AG20443 (cell line): ENCODE measurements around the gene PRRT1.
A peak's percentile ranks its signal among the peaks of the same experiment; 100 is the strongest.

Experiments used
- DNase-seq: peaks from one replicate; pipeline ENCODE4 v3.0.0; 2012; ENCODE audit warnings: low spot score, mixed read lengths

Gene PRRT1

GRCh38 chr6:32174416-32174815, 22.7 kb upstream of the PRRT1 start:
- no peak for DNase-seq

DNA sequence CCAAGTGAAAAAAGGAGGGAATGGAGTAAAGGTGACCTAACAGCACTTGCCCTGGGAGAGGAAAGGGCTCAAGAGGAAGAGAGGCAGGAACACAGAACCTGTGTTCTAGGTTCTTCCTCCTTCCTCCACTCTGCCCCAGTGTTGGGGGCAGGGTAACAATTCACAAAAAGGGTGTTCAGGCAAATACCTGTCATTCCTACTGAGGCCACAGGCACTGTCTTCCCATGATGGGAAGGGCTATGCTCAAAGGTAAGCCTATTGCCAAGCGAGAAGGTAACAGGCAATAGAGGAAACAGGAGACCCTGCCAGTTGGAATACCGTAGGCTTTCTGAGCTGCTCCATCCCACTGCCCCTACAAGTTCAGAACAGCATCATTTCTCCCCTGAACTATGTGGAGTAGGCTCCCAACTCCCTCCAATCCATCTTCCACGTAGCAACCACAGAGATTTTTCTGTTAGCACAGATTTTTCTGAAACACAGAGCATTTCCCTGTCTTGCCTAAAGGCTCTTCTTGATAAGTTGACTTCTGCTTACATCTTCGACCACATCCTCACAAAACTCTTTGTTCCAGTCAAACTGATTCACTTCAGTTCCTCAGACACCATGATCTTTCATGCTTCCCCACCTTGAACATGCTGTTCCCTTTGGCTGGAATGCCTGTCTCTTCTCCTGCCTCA, 21.4 kb upstream of the PRRT1 start:
- no peak for DNase-seq

GRCh38 chr6:32171234-32171633, 19.5 kb upstream of the PRRT1 start:
- no peak for DNase-seq

- DNase-seq: no peak
These were observed 18.6 kb upstream of the PRRT1 start for GRCh38 chr6:32170294-32170693.

DNA sequence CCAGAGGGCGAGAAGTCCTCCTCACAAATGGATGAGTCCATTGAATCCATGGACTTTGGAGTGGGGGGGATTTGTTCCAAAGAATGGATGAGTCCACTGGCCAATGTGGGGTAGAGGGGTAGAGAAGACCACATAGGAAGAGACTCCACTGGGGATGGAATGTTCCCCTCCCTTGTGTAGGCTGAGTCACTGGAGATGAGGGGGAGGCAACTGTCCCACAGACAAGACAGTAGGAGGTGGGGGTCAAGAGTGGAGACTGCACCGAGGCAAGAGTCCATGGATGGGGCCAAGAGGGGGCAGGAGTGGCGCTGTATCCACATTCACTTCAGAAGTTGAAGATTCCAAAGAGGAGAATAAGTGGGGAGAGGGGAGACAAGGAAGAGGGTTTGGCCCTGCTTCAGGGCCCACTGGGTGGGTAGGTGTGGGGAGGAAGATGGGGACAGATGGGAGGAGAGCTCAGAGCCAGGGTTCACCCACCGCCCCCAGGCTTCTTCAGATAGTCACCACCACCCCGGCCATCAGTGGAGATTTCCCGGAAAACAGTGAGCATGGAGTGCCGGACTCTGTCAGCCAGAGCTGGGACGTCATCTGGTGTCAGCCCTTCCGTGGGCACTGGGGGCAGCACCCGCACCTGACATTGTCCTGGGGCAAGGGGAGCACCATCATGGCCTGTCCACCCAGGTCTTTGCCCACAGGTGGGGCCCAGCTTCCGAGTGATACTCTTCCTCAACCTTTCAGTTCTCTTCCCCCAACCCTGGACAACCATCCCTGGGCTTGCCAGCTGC, 17.3 kb upstream of the PRRT1 start:
- peak; percentile 33 for DNase-seq

- DNase-seq: no peak
These were observed 16.6 kb upstream of the PRRT1 start for GRCh38 chr6:32168350-32168749.

DNA sequence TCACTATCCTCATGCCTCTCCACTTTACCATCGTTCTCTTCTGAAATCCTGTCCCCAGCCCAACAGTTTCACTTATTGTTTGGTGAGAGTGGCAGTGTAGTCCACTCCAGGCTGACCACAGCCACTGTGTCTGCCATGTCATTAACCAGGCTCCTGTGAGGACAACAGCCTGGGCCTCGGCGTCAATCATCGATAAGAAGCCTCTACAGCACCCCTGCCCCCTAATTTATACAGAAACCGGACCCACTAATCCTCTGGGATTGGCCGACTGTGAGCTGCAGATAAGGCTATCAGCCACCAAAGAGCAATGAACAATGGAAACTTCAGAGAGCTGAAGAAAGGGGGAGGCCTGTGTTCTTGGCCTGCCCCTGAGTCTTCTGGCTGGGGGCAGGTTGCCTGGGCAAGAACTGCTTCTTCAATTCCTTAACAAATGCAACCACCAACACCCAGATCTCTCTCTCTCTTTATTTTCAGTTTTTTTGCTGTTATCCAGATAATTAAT, 16.1 kb upstream of the PRRT1 start:
- no peak for DNase-seq

GRCh38 chr6:32167154-32167760, 15.5 kb upstream of the PRRT1 start:
- DNase-seq: no peak

DNA sequence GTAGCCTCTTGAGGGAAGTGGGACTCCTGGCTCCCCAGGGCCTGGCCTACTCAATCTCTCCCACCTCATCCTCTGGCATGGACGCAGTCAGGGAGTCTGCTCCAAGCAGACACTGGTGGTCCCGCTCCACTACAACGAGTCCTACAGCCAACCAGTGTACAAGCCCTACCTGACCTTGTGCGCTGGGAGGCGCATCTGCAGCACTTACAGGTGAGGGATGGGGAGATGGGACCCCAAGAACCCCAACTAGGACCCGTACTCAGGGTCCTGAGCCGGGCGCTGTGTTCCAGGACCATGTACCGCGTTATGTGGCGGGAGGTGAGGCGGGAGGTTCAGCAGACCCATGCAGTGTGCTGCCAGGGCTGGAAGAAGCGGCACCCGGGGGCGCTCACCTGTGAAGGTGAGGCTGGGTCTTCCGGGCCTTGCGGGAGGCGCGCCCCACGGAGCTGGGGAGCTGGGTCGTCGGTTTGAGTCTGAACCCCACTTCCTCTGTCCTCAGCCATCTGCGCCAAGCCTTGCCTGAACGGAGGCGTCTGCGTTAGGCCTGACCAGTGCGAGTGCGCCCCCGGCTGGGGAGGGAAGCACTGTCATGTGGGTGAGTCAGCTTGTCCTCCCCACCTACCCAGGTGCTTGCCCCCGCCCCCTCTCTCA, 14.8 kb upstream of the PRRT1 start:
- no peak for DNase-seq

- DNase-seq: no peak
These were observed 12.6 kb upstream of the PRRT1 start, which contains the start of gene EGFL8 for GRCh38 chr6:32164295-32164694. Gene EGFL8 (plus strand): TSS chr6:32164595. CDS start chr6:32166166, 1,571 bp downstream.

- DNase-seq: no peak
These were observed 12.0 kb upstream of the PRRT1 start for GRCh38 chr6:32163559-32164258.

DNA sequence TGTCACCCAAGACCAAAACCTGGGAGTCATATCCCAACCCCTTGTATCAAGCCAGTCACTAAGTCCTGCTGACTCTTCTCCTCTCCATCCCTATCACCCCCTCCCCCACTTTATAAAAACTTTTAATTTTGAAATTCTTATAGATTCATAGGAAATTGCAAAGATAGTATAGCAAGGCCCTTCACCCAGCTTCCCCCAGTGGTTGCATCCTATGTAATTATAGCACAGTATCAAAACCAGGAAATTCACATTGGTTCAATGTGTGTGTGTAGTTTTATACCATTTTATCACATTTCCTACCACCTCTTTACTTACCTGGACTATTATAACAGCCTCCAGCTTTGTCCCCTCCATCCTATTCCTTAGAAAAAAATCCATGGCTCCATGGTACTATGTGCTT, 6.3 kb upstream of the PRRT1 start:
- no peak for DNase-seq

DNA sequence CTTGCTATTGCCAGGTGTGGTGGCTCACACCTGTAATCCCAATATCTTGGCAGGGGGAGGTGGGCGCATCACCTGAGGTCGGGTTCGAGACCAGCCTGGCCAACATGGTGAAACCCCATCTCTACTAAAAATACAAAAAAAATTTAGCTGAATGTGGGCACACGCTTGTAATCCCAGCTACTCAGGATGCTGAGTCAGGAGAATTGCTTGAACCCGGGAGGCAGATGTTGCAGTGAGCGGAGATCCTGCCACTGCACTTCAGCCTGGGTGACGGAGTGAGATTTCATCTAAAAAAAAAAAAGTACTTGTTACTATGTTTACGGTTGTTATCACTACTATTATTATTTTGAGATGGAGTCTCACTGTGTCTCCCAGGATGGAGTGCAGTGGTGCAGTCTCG, 5.2 kb upstream of the PRRT1 start:
- no peak for DNase-seq

DNA sequence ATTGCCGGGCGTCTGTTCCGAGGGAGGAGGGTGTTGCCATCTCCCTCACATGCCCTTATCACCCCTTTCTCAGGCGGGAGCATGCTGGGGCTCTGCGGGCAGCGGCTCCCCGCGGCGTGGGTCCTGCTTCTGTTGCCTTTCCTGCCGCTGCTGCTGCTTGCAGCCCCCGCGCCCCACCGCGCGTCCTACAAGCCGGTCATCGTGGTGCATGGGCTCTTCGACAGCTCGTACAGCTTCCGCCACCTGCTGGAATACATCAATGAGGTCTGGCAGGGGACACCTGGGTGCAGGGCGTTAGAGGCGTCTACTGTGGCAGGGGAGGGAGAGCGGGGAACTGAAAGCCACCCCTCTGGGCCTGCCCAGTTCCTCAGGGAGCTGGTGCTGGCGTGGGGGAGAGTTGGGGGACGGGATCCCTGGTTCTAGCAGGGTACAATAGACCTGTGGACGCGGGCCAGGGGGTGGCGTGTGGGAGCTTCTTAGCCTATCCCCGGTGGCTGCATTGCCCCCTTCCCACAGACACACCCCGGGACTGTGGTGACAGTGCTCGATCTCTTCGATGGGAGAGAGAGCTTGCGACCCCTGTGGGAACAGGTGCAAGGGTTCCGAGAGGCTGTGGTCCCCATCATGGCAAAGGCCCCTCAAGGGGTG, 2.9 kb upstream of the PRRT1 start:
- peak; percentile 68 for DNase-seq

DNA sequence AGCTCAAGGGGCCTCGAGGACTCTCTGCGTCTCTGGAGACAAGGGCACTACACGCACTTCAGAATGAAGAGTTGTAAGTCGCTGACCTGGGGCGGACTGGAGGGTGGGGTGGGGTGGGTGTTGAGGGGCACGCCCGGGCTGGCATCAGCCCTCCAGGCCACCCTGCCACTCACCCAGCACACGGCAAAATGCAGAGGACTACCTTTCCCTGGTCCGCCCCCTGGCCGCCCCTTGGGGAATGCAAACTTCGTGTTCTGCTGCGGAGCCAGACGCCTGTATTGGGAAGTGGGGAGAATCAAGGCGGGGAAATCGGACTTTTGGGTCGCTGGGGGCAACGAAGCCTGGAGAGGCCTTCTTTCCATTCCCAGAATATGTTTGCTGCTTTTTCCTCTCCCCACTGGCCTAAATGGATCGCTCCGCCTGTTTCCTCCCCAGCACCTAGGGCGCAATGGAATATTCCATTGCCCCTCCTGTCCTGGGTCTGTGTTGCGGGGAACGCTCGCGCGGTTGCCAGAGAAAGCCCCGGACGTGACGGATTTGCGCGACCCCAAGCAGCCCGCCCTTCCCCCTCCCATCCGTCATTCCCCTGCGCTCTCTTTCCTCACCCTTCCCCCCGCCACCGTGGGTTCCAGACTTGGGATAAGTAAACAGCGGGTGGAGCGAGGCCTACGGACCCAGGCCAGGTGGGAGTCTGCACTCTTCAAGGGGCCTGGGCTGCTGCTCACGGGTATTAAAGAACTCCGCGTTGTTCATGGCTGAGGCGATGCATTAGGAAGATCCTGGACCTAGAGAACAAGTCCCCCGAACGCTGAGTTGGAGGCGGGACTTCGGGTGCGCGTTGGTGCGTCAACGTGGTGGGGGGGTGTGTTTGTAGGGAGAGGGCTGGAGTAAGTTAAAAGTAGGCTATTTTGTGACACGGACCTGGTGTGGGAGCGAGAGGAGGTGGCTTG, 2.1 kb upstream of the PRRT1 start, which contains the start of gene PPT2:
Gene PPT2, plus strand, starts transcription at position 578 of the 950 bp plus-strand sequence. CDS start 454 bp downstream, outside the sequence.
- DNase-seq: peak; percentile 91

DNA sequence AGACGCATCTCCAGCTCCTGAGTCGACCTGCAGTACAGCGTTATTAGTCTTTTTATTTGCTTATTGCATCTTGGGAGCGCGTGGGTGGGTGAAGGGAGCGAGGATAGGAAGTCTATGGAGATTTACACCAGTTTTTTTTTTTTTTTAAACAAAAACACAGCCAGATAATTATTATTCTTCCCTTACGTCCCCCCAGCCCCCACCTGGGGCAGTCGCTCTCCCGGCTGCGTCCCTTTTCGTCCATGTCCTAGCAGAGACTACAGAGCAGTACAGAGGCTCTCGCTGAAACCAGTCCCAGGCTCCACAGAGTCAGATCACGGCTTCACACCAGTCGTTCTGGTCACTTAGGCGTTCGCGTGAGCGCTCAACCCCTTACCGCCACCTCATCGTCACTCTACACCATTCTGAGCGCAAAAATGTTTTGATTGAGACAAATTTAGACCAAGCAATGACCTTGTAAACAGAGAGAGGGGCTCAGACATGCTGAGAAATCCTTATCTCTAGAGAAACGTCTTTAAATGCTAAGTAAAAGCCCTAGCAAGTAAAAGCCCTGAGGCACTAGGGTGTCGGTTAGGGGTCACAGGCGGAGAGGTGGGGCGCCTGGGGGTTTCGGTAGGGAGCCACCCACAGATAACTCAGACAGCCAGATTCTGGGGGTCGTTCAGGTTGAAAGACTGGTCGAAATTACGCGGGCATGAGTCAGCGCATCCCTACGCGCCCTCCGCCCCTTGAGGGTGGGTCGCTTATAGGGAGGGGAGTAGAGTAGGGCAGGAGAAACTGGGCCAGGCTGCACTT, 1.2 kb upstream of the PRRT1 start:
- DNase-seq: peak; percentile 54

DNA sequence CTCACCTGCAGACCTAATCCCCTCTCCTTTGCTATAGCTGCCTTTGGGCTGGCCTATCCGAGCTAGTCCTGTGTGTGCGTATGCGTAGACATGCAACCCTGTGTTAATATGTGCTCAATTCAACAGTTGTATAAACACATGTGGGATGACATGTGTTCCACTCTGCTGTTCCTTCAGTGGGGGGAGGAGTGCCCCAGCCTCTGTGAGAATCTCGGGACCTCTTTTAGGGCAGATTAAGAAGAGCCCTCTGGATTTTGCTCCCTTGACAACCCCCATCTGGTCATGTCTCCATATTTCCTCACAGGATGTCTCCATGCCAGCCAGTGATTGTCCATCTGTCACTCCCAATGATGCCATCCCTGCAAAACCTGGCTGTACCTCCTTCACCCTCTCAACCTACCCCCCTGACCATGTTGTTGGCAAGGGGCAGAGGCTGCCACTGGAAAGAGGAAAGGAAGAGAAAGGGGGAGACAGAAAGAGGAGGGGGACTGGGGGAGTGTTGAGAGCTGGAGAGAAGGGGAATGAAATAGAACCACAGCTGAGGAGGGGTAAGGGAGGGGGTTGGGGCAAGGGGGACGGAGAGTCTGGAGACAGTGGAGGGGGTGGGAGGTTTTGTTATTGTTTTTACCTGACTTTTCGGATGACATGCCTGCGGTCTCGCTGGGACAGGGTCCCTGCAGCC, 417 bp downstream of the PRRT1 start:
- DNase-seq: no peak
